ENCODE results near the gene XPO6. TPM values are rescaled to one million over a fixed set of nuclear protein-coding genes. Genes with fewer than 3 reads are reported as not detected.

Gene XPO6
- total and polyA plus RNA-seq, 2 of the 13 experiments (the other 11 are each of a cell fraction or from before 2014, with no cell fraction given): 109 to 129 TPM

DNA sequence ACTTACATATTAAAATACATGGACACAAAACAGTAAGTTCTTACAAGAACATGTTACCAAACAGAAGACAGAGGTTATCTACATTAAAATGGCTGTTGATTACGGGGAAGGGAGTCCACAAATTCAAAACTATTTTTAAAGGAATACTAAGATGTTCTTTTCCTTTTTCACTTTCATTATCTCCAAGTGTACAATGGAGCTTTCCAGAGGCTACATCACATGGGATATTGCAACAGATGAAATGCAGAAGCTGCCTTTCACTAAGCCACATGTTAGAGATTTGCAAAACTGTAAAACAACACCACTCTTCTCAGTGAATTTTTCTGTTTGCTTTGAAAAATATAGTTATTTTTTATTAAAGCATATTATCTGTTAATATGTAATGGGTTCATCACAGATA lies 53.6 kb downstream of the XPO6 start (continued):
- TF ChIP-seq HBP1 (CRISPR knock-in tag; IDR thresholded peaks at IDR 0.05; ENCODE audit: low read depth): no peak
- TF ChIP-seq DR1 (CRISPR knock-in tag; IDR thresholded peaks at IDR 0.05): no peak
- no peak for TF ChIP-seq THYN1 (CRISPR knock-in tag; IDR thresholded peaks at IDR 0.05; ENCODE audit: borderline replicate concordance, low read depth)
- TF ChIP-seq ZNF318 (CRISPR knock-in tag; IDR thresholded peaks at IDR 0.05): no peak
- TF ChIP-seq ERF (CRISPR knock-in tag; IDR thresholded peaks at IDR 0.05): no peak
